Stimulated activated CD4-positive, alpha-beta T cell treated with anti-CD3 and anti-CD28 coated beads, Interleukin-15, amount 100 ng/mL, for 1 hour (primary cell): Measurements from ENCODE around the gene EVA1B.

Source experiments
- DNase-seq, 2 donors: peaks; one replicate each; pipeline ENCODE4 v3.0.0-alpha.2; 2020; ENCODE audit warnings: low read depth in 1 of 2, low spot score in 1 of 2

The EVA1B gene

DNA sequence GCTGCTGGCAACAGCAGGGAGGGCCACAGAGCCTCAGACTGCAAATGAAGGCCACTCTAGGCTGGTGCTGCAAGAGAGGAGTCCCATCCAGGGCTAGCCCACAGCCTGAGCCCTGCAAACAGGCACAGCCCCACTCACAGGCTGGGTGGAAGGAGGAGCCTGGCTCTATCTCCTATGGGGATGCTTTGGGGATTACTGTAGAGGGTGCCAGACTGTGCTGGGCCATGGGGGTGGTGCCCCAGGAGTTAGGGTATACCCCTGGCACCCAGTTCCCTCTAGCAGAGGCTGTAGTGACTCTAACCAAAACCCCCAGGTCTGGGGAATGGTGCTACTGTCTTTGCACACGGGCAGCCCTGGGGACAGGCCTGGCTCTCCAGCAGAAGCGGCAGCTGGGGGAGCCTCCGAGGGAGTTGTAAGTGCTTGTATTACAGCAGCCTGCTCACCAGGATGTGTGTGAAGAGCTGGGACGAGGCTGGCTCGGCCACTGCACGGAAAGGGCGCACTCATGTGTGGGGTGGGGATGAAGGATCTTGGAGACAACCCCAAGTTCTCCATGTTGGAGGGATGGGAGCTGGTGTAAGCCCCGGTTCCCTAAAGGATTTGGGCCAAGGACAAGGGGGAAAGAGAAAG lies 23.4 kb upstream of the EVA1B start:
- no peak for DNase-seq

DNA sequence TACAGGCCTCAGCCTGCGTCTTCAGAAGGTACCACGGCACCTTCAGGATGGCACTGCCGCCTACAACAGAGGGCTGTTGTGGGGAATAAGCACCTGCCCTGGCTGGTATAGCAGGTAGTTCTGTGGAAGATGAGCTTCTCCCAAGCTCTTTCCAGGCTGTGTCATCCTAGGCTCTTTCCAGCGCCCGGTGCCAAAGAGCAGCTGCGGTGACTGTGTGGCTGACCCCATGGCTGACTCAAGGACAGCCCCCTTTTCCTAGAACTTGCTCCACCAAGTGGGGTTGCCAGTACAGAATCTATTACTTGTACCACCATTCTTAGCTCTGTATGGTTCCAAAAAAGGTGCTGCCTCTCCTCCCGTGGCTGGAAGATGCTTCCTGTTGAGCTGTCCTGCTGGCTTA lies 21.9 kb upstream of the EVA1B start:
- DNase-seq = no peak

DNA sequence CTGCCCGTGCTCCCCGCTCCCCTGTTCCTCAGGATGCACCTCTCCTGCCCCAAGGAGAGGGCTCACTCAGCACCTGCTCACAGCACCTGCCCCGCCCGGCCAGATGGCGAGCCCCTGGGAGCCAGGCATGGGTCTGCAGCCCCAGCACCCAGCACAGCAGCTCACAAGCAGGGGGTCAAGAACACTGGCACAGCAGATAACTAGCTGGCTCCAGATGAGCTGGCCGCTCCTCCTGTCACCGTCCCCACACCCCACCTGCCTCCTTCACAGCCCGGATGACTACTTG lies 20.9 kb upstream of the EVA1B start:
- DNase-seq = no peak

DNA sequence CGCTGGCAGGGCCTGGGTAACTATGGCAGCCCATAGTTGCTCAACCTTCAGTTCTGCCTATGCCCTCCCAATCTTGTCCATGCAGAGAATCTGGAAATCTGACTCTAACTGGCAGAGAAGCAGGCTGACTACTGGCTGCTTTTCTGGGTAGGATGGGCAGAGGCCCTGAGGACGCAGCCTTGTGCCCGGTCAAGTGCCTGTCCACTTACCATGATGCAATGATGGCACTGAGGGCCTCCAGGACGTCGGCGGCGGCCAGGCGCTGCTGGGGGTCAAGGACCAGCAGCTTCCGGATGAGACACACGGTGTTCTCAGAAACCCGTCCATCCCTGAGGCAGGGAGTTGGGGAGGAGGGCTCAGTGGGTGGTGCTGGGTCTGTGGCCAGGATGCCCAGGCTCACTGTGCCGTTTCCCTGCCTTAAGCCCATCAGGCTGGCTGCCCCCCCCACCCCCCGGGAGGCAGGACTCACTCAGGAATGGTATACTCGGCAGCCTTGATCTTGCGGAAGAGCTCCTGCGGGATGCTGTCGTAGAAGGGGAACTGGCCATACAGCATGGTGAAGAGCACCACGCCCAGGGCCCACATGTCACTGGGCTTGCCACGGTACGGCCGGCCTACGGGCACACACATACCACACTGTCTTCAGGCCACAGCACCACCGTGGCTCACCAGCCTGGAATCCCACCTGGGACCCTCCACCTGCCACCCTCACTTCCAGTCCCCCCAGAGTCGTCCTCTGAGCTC lies 20.4 kb upstream of the EVA1B start:
- DNase-seq = no peak

- DNase-seq = peak; percentile 40 to 43
Observed at GRCh38 chr1:36342426-36343185, 19.2 kb upstream of the EVA1B start.

DNA sequence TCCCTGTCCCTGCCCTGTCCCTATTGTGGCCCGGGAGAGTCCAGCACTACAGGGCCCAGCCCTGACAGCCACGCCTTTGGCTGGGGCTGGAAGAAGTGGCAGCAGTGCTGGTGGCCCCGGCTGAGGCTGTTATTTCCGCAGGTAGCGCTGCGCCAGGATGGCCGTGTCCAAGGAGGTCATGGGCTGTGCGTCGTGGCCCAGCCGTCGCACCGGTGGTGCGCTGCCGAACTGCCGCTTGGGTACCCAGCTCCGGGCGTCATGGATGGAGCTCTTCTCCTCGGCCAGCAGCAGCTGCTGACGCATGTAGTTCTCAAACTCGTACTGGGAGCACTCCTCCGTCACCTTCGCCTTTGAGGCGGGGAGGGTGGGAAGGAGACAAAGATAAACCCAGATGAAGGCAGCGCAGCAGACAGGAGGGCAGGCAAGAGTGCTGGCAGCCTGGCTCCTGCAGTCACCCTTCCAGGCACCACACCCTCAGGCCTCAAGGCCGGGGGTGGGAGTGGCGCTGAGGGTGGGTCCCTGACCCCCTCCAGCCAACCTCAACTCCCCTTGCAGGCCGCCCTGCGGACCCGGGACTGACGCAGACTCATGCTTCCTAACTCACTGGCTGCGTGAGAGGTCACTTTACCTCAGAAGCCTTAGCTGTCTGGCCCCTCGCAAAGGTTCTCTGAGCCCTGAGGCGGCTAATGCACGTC lies 18.3 kb upstream of the EVA1B start:
- DNase-seq = no peak

- no peak for DNase-seq
Observed at GRCh38 chr1:36339615-36340014, 16.2 kb upstream of the EVA1B start.

- DNase-seq = no peak
Observed at GRCh38 chr1:36339215-36339614, 15.8 kb upstream of the EVA1B start.

DNA sequence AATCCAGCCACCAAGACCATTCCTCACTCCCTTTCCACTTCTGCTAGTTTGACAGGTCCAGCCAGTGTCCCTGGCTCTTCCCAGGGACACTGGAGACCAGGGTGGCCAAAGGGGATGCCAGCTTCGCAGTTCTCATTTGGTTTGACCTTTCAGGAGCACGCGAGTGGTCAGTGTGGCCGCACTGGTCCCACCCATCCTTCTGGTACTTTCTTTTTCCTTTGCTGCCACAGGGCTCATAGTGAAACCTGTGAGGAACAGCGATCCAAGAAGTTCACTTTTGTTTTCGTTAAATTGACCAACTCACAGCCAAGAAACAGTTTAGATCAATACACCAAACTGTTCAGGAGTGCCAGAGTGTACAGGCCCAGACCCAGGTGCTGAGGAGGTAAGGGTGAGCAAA lies 14.4 kb upstream of the EVA1B start:
- no peak for DNase-seq

DNA sequence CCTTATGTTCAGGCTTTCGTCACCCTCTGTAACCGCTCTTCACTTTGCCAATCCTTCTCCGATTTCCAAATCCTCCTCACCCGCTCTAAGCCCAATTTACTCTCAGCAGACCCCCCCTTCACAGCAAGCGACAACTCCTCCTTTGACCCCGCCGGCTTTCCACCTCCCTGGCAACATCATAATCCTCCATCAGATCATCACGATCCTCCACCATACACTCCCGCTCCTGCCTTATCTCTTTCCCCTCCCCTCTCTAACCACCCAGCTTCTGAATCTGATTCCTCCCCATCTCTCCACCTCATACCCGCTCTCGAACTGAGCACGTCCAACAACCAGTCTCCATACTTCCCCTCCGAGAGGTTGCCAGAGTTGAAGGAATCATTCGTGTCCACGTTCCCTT lies 7.5 kb upstream of the EVA1B start:
- no peak for DNase-seq

DNA sequence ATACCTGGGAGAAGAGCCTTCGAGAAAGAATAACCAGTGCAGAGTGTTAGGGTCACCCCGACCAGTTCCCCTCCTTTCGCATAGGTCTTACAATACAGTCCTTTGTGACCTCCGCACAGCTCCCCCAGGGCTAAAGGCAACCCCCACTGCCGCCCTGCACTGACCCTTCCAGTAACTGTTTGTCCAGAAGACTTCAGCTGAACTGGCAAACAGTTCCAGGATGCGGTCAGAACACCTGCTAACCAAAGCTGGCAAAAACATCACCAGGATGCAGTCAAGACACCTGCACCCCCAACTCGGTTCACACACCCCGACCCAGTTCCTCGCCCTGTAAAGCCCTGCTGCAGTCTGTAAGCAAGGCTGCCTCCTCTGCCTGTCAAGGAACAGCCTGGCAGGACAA lies 6.4 kb upstream of the EVA1B start:
- no peak for DNase-seq

- DNase-seq = no peak
Observed at GRCh38 chr1:36328713-36329112, 5.3 kb upstream of the EVA1B start.

DNA sequence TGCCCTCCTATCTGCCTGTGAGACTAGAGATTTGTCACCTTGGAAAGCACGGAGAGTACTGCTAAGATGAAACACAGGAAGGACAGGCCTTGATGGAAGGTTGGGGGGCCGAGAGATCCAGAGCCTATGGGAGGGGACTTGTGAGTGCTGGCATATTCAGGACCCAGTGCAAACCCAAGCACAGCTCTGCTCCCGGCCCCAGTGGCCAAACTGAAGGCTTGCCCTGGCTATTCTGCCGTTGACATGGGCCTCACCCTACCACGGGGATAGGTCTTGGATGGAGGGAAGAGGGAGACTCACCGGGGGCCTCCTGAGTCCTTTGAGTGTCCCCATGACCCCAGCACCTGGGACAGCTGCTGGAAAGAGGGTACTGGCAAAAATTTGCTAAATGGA lies 4.6 kb upstream of the EVA1B start:
- no peak for DNase-seq

DNA sequence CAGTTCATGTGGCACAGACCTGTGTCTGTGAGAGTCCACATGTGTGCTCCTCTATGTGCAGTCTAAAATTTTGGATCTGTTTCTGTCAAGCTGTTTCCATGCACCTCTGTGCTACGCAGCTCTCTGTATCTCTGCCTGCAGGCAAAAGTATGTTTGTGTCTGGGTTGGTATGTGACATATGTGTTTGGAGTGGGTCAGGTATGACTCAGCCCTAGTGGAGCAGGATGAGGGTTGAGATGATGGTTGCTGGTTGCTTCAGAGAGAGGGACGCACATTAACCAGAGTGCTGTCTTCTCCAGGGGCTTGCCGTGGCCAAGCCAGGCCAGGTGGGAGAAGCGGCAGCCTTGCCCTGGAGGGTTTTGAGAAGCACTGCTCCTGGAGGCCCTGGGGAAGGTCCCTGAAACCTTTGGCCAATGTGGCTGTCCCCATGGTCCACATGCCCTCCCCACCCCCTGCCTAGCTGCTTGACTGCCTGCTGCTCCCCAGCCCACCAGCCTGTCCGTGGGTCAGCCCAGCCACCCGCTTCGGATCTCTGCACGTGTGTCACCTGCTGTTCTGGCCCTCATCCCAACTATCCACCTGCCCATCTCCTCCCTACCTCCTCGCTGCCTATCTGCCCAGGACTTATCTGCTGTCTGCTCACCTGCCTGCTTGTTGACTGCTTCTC lies 4.1 kb upstream of the EVA1B start:
- no peak for DNase-seq

- no peak for DNase-seq
Observed at GRCh38 chr1:36326499-36326898, 3.1 kb upstream of the EVA1B start.

GRCh38 chr1:36324353-36324703 lies 883 bp upstream of the EVA1B start:
- no peak for DNase-seq

- DNase-seq = no peak
Observed at GRCh38 chr1:36322786-36323635, 434 bp downstream of the EVA1B start.

- DNase-seq = no peak
Observed at GRCh38 chr1:36322041-36322785, 1.2 kb downstream of the EVA1B start.

- no peak for DNase-seq
Observed at GRCh38 chr1:36321119-36321951, 2.1 kb downstream of the EVA1B start.
